T-helper 2 cell treated with Interferon-gamma antibody and Interleukin-4, amounts not matched to agents 100 ng/mL and 5 ng/mL, for 36 hours (primary cell): Measurements from ENCODE around the gene ZAR1L. TPM values are rescaled to one million over a fixed set of nuclear protein-coding genes. Genes with fewer than 3 reads are reported as not detected.

Experiments used
- intact Hi-C: fragments of 100-400 bp; cut with micrococcal nuclease; formaldehyde crosslinking; loops from one replicate; pipeline ENCODE4 v1.15.1; 2023
- total RNA-seq: library from RNA; stranded (reverse); gene quantifications from 2 replicates; pipeline ENCODE4 v1.2.3, GENCODE V29; 2022

ZAR1L gene
- total RNA-seq, 1 donor from 2014 or later: not detected

DNA sequence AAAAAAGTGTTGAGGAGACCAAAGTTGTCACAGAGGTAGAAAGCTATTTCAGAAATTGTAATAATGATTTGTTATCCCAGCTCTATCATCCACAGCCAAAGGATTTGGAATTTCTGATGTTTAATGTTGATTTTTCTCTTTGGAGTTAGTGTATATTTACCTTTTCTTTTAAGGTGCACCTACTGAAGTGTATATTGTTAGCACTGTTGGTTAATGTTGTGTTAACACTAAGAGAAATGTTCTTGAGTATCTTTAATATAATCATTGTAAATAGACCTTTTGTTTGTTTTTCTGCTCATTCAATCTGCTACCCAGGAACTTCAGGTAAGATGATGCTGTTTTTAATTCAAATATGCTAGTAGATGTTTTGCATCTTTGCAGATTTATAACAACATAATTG is 57.5 kb downstream of the ZAR1L start:
- intact Hi-C loops: no loop called here

DNA sequence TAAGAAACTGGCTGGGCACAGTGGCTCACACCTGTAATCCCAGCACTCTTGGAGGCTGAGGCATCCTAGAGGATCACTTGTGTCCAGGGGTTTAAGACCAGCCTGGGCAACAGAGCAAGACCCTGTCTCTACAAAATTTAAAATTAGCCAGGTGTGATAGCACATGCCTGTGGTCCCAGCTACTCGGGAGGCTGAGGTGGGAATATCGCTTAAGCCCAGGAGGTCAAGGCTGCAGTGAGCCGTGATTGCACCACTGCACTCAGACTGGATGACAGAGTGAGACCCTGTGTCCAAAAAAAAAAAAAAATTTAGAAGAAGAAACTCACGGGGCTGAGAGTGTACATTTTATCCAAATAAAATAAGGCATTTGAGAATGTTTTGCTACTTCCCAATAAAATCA is 58.9 kb downstream of the ZAR1L start:
- intact Hi-C loops: no loop called here

DNA sequence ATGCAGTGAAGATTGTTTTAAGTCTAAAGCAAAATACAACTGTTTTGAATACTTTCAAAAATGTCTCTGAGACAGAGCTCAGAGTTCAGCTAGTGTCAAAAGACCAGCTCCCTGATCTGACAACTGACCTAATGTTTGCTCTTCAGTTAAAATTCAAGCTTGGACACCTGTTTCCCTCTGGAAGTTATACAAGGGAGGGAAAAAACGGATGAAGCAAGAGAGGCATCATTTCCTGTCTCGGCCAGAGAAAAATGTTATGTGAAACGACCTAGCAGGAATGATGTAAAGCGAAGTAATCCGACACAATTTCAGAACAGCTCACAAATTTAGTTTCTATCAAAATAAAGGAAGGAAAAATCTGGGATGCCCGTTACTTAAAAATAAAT is 59.4 kb downstream of the ZAR1L start:
- intact Hi-C loops: no loop called here

DNA sequence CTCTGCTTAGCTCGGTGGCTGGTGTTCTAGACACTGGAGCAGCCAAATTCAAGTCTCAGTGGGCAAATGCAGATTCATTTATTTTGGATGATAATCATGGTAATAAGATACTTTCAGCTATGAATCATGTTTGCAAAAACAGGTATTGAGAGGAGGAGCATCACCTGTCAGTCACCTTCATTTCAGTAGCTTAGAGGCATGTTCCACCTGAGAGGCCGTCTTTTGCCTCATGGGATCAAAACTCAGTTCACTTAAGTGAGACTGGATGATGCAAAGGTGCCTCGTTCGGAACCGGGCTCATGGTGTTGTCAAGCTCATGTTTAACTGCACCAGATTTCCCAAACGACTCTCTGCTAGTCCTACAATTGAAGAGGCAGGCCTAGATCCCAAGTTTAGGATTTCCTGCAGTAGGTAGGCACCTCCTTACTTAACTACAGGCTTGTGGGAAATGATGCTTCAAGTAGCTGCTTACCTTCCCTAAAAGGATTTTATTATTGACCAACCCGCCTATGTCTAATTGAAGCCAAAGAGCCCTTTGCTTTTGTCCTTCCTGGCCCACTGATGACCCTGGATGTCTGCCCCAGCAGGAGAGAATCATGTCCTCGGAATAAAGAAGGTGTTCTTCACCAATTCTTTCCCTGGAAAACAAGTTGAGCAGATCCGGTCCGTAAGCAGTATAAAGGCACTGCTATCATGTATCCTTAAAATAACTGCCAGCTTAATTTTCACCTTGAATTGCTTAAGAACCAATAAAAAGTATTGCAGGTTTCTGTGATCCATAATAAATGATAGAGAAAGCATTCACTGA is 60.0 kb downstream of the ZAR1L start:
- intact Hi-C loops: loop anchor here (5.0 kb wide), 1 partner anchor 223 kb away; the partner anchor contains the start of gene FRY

DNA sequence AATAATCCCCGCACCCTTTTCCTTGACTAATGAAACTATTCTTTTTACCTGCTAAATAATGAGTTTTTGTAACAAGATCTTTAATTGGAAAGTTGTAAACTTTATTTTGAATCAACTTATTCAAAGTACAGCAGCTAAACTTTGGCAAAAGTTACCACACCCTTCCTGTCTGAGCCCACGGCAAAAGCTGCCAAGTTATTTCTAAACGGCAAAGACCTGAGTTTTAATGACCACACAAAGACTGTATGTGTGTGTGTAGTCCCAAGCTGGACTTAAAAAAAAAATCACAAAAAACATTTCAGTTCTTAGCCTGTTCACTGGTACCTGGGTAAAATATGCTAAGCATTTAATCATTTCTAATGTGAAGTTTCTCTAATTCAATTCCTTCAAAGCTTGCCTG is 60.7 kb downstream of the ZAR1L start:
- intact Hi-C loops: loop anchor here (5.0 kb wide), 1 partner anchor 222 kb away; the partner anchor contains the start of gene FRY

DNA sequence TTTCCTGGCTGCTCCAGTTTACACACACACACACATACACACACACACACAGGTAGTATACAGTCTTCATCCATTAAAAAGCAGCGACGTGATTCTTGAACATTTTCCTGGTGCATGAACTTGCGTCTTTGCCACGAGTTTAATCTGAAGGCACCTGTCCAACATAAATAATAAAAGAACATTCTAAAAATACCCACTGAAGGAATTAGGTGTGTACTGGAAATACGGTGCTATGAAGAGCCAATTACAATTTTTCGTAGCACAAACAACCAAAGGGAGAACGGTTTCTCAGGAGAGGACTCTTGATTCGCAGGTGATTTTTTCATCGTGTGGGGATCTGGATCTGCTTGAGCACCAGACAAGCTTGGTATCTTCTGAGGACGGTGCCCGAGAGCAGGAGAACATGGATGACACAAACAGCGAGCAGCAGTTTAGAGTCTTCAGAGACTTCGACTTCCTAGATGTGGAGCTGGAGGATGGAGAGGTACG is 61.2 kb downstream of the ZAR1L start:
- intact Hi-C loops: loop anchor here (5.0 kb wide), 1 partner anchor 222 kb away; the partner anchor contains the start of gene FRY

Other genes with a start within 250 kb of the ZAR1L start
- gene BRCA2, start 145 bp upstream of the ZAR1L start, total RNA-seq: 24.7 and 25.3 TPM in 2 replicates
- 22.6 and 23.3 TPM in 2 replicates for gene N4BP2L1, start 112.8 kb upstream of the ZAR1L start, total RNA-seq
- 116 and 122 TPM in 2 replicates for gene N4BP2L2, start 223.4 kb upstream of the ZAR1L start, total RNA-seq